ENCODE results near the gene RFX6. TPM values are rescaled to one million over a fixed set of nuclear protein-coding genes. Genes with fewer than 3 reads are reported as not detected.

The RFX6 gene
- polyA plus RNA-seq, 2 donors = 0.01 TPM; not detected in 1

DNA sequence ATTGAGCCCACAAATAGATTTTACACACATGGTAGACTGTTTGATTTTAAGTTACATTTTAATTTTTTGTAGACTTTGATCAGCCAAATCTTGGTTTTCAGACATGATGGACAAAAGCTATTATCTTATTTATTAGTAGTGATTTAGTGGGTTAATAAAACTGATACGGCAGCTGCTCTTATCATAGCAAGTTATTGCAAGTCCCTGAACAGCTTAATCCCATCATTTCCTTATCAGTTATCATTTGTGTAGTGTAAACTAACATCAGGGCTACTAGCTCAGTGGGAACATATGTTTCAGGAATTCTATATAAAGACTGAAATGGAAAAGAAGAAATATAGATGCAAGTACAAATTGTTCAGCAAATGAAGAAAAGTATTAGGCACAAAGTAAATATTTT lies 10.9 kb downstream of the RFX6 start:
- no peak overlapping the region for H3K4me3 ChIP-seq (ENCODE audit: low read depth in 1 of 2, low read length in 2 of 2)
- no peaks in the 10 kb centered on the region for H3K9me3 ChIP-seq (ENCODE audit: control insufficient read depth in 2 of 2, insufficient read depth in 1 of 2, low read depth in 1 of 2, low read length in 1 of 2)
- WGBS, 2 donors = 29 to 40% methylated on average over 1 of the region's 1 CpG
- no peak overlapping the region for H3K27ac ChIP-seq (ENCODE audit: low read depth in 2 of 2, low read length in 1 of 2)
- H3K27me3 ChIP-seq (ENCODE audit: control insufficient read depth in 1 of 2, insufficient read depth in 2 of 2, low read length in 2 of 2) = no peaks in the 10 kb centered on the region
- no peaks in the 10 kb centered on the region for H3K36me3 ChIP-seq (ENCODE audit: control insufficient read depth in 2 of 2, insufficient read depth in 2 of 2, low read length in 1 of 2)
- no peaks in the 10 kb centered on the region for H3K4me1 ChIP-seq (ENCODE audit: control insufficient read depth in 2 of 2, insufficient read depth in 2 of 2, low read length in 1 of 2)

DNA sequence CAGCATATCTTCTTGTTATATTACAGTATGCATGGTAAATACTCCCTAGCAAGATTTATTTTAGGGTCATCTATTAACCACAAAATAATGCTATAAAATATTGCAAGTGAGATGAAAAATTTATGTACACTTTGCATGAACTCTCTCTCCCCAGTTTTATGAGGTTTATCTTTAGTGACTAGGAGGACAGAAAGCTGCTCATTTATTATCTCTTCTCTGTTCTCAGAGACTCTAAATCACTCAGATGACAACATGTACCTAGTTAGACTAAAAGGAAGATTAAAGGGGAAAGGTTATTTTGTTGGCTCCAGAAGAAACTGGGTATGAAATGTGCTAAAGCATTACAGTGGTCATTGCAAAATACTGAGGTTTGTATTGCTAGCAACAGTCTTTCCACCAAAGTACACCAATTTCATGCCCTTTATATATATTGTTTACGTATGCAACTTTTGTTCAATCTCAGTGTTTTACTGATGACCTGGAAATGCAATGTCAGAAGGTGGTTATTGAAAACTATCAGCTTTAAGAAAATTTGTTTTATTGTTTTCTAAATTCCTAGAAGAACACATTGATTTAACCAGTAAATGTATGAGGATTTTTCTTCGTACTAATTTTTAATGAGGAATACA lies 11.8 kb downstream of the RFX6 start:
- WGBS, 2 donors = 88 to 90% methylated on average over 2 of the region's 2 CpGs

DNA sequence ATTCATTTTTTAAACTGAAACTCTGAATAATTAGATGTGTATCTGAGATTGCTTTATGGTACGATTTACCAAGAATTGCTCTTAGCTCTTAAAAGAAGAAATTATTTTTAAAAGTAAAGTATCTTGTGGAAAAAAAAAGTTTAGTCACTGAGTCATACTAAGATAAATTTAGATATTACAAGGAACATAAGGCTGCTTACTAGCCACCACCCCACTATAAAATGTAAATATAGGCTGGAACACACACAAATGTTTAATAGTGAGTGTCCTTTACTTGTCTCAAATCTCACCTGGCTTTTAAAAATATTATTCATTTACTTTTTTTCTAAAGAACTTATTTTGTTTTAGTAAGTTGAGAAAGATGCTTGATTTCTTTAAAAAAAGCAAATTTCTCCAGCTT lies 17.6 kb downstream of the RFX6 start:
- 77 to 81% methylated on average over 1 of the region's 1 CpG for WGBS, 2 donors
- Histone ChIP-seq H3K27me3 (ENCODE audit: control insufficient read depth in 1 of 2, insufficient read depth in 2 of 2, low read length in 2 of 2) (no peaks in the 10 kb centered on the region), H3K9me3 (ENCODE audit: control insufficient read depth in 2 of 2, insufficient read depth in 1 of 2, low read depth in 1 of 2, low read length in 1 of 2) (no peaks in the 10 kb centered on the region), H3K36me3 (ENCODE audit: control insufficient read depth in 2 of 2, insufficient read depth in 2 of 2, low read length in 1 of 2) (no peaks in the 10 kb centered on the region), H3K4me1 (ENCODE audit: control insufficient read depth in 2 of 2, insufficient read depth in 2 of 2, low read length in 1 of 2) (no peaks in the 10 kb centered on the region), H3K27ac (ENCODE audit: low read depth in 2 of 2, low read length in 1 of 2) (no peak overlapping the region), H3K4me3 (ENCODE audit: low read depth in 1 of 2, low read length in 2 of 2) (no peak overlapping the region)

More for the DNA sequence above, 11.8 kb downstream of the RFX6 start:
- no peaks in the 10 kb centered on the region for H3K36me3 ChIP-seq (ENCODE audit: control insufficient read depth in 2 of 2, insufficient read depth in 2 of 2, low read length in 1 of 2)
- H3K9me3 ChIP-seq (ENCODE audit: control insufficient read depth in 2 of 2, insufficient read depth in 1 of 2, low read depth in 1 of 2, low read length in 1 of 2) = no peaks in the 10 kb centered on the region
- H3K27me3 ChIP-seq (ENCODE audit: control insufficient read depth in 1 of 2, insufficient read depth in 2 of 2, low read length in 2 of 2) = no peaks in the 10 kb centered on the region
- no peak overlapping the region for H3K27ac ChIP-seq (ENCODE audit: low read depth in 2 of 2, low read length in 1 of 2)
- H3K4me3 ChIP-seq (ENCODE audit: low read depth in 1 of 2, low read length in 2 of 2) = no peak overlapping the region
- no peaks in the 10 kb centered on the region for H3K4me1 ChIP-seq (ENCODE audit: control insufficient read depth in 2 of 2, insufficient read depth in 2 of 2, low read length in 1 of 2)

DNA sequence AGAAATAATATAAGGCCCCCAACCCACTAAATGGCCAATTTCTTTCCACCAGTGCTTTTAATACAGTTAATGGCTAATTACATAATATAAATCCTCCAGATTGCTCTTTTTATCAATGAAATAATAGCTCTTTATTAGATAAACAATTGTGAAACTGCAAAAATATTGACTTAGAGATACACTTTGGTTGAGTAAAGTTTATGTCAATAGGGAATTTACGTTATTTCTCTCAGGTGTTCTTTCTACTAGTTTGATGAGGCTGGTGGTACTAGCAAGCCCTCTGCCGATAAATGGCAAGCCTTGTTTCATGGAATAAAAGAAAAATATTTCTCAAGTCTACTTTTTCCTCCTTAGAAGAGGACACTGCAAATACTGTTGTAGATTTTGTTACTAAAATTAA lies 18.9 kb downstream of the RFX6 start:
- no peaks in the 10 kb centered on the region for H3K27me3 ChIP-seq (ENCODE audit: control insufficient read depth in 1 of 2, insufficient read depth in 2 of 2, low read length in 2 of 2)
- H3K36me3 ChIP-seq (ENCODE audit: control insufficient read depth in 2 of 2, insufficient read depth in 2 of 2, low read length in 1 of 2) = no peaks in the 10 kb centered on the region
- WGBS, 2 donors = 54 to 57% methylated on average over 2 of the region's 2 CpGs
- H3K9me3 ChIP-seq (ENCODE audit: control insufficient read depth in 2 of 2, insufficient read depth in 1 of 2, low read depth in 1 of 2, low read length in 1 of 2) = no peaks in the 10 kb centered on the region
- H3K4me1 ChIP-seq (ENCODE audit: control insufficient read depth in 2 of 2, insufficient read depth in 2 of 2, low read length in 1 of 2) = no peaks in the 10 kb centered on the region
- H3K27ac ChIP-seq (ENCODE audit: low read depth in 2 of 2, low read length in 1 of 2) = no peak overlapping the region
- no peak overlapping the region for H3K4me3 ChIP-seq (ENCODE audit: low read depth in 1 of 2, low read length in 2 of 2)

DNA sequence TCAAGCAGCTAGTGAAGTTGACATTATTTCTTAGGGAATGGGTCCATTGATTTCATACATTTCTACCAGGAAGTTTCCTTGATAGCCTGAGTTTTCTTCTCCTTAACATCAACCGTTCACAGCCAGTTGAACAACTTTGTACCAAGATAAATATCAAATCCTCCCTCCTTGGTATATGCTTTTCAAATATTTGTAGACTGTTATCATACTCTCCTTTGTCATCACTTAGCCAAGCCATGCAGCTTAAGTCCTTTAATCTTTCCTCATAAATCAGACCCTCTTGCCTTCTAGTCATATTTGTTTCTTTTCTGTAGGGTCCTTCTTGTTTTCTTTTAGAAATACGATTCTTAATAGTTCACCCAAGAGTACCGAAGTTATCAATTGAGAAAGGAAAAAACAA lies 25.6 kb downstream of the RFX6 start:
- Histone ChIP-seq H3K9me3 (ENCODE audit: control insufficient read depth in 2 of 2, insufficient read depth in 1 of 2, low read depth in 1 of 2, low read length in 1 of 2) (no peaks in the 10 kb centered on the region), H3K4me3 (ENCODE audit: low read depth in 1 of 2, low read length in 2 of 2) (no peak overlapping the region), H3K36me3 (ENCODE audit: control insufficient read depth in 2 of 2, insufficient read depth in 2 of 2, low read length in 1 of 2) (no peaks in the 10 kb centered on the region), H3K27ac (ENCODE audit: low read depth in 2 of 2, low read length in 1 of 2) (no peak overlapping the region), H3K4me1 (ENCODE audit: control insufficient read depth in 2 of 2, insufficient read depth in 2 of 2, low read length in 1 of 2) (no peaks in the 10 kb centered on the region), H3K27me3 (ENCODE audit: control insufficient read depth in 1 of 2, insufficient read depth in 2 of 2, low read length in 2 of 2) (no peaks in the 10 kb centered on the region)
- WGBS, 2 donors = 26 to 31% methylated on average over 3 of the region's 3 CpGs

DNA sequence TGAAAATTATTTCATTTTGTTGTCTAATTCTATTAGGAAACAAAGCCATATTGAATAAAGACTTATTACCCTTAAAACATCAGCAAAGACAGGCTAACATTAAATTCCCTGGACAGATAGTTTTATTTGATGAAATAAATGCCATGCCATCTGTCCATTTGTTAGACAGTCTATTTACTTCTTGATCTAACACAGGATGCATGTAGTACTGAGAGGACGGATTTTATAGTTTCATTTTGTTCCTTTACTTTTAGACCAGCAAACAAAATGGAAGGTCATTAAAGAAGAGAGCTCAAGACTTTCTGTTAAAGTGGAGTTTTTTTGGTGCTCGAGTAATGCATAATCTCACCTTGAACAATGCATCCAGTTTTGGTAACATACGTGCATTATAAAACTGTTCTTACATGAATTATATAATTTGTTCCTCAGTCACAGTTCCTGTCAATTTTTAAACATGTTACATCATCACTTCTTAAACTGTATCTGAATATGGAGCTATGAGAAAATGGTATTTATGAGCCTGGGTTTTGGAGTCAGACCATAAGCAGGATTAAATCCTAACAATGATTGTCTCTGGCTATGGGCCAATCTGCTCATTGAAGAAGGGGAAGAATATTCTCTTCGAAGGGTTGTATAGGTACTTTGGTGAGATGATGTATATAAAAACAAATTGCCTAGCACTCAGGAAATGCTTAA lies 46.0 kb downstream of the RFX6 start:
- no peaks in the 10 kb centered on the region for H3K9me3 ChIP-seq (ENCODE audit: control insufficient read depth in 2 of 2, insufficient read depth in 1 of 2, low read depth in 1 of 2, low read length in 1 of 2)
- 54 to 56% methylated on average over 4 of the region's 4 CpGs for WGBS, 2 donors
- no peaks in the 10 kb centered on the region for H3K36me3 ChIP-seq (ENCODE audit: control insufficient read depth in 2 of 2, insufficient read depth in 2 of 2, low read length in 1 of 2)
- H3K4me3 ChIP-seq (ENCODE audit: low read depth in 1 of 2, low read length in 2 of 2) = no peak overlapping the region
- H3K27me3 ChIP-seq (ENCODE audit: control insufficient read depth in 1 of 2, insufficient read depth in 2 of 2, low read length in 2 of 2) = no peaks in the 10 kb centered on the region
- no peaks in the 10 kb centered on the region for H3K4me1 ChIP-seq (ENCODE audit: control insufficient read depth in 2 of 2, insufficient read depth in 2 of 2, low read length in 1 of 2)
- no peak overlapping the region for H3K27ac ChIP-seq (ENCODE audit: low read depth in 2 of 2, low read length in 1 of 2)

DNA sequence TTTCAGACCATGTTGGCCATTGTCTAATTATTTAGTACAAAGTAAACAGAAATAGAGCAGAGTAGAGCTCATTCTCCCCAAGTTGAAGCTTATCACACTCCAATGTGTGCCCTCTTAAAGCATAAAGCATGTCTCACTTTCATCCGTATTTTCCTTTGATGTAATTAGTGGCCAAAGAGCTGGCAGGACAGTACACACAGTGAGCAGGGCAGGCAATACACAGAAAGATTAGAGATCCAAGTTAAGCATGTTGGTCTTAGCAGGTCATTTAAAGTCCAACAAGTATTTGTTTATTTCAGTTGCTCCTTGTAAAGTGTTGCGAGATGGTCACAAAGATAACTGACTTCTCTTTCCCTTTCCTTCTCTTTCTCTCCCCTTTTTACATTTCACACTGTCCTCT lies 47.2 kb downstream of the RFX6 start:
- no peaks in the 10 kb centered on the region for H3K9me3 ChIP-seq (ENCODE audit: control insufficient read depth in 2 of 2, insufficient read depth in 1 of 2, low read depth in 1 of 2, low read length in 1 of 2)
- H3K36me3 ChIP-seq (ENCODE audit: control insufficient read depth in 2 of 2, insufficient read depth in 2 of 2, low read length in 1 of 2) = no peaks in the 10 kb centered on the region
- H3K27me3 ChIP-seq (ENCODE audit: control insufficient read depth in 1 of 2, insufficient read depth in 2 of 2, low read length in 2 of 2) = no peaks in the 10 kb centered on the region
- H3K4me1 ChIP-seq (ENCODE audit: control insufficient read depth in 2 of 2, insufficient read depth in 2 of 2, low read length in 1 of 2) = no peaks in the 10 kb centered on the region
- no peak overlapping the region for H3K4me3 ChIP-seq (ENCODE audit: low read depth in 1 of 2, low read length in 2 of 2)
- H3K27ac ChIP-seq (ENCODE audit: low read depth in 2 of 2, low read length in 1 of 2) = no peak overlapping the region
- WGBS, 2 donors = 40 to 41% methylated on average over 2 of the region's 2 CpGs

DNA sequence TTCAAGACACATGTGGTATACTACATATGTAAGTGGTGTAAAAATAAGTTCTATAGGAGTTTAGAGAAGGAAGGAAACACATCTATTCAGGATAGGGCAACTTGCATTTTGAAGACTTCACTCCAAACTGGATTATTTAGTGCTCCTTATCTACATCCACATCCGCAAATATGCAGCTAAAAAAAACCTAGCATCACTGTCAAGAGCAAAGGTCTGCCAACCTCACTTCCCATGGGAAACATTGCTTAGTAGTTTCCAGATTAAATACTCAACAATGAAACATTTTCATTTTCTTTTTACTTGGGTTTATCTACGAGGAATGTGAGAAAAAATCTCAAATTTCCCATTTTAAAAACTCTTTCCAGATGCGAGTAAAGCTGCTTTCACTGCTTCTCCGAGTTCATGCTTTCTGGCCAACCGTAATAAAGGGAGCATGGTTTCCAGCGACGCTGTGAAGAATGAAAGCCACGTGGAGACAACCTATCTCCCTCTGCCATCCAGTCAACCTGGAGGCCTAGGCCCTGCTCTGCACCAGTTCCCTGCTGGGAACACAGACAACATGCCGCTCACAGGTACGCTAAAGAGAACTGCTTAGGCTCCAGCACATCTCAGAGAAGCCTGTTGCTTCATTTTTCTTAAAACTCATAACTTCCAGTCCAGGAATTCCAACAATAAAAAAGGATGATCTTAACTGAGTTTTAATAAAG lies 48.2 kb downstream of the RFX6 start:
- no peak overlapping the region for H3K4me3 ChIP-seq (ENCODE audit: low read depth in 1 of 2, low read length in 2 of 2)
- no peaks in the 10 kb centered on the region for H3K27me3 ChIP-seq (ENCODE audit: control insufficient read depth in 1 of 2, insufficient read depth in 2 of 2, low read length in 2 of 2)
- WGBS, 2 donors = 70 to 79% methylated on average over 10 of the region's 10 CpGs
- no peak overlapping the region for H3K27ac ChIP-seq (ENCODE audit: low read depth in 2 of 2, low read length in 1 of 2)
- H3K4me1 ChIP-seq (ENCODE audit: control insufficient read depth in 2 of 2, insufficient read depth in 2 of 2, low read length in 1 of 2) = no peaks in the 10 kb centered on the region
- no peaks in the 10 kb centered on the region for H3K36me3 ChIP-seq (ENCODE audit: control insufficient read depth in 2 of 2, insufficient read depth in 2 of 2, low read length in 1 of 2)
- H3K9me3 ChIP-seq (ENCODE audit: control insufficient read depth in 2 of 2, insufficient read depth in 1 of 2, low read depth in 1 of 2, low read length in 1 of 2) = no peaks in the 10 kb centered on the region

DNA sequence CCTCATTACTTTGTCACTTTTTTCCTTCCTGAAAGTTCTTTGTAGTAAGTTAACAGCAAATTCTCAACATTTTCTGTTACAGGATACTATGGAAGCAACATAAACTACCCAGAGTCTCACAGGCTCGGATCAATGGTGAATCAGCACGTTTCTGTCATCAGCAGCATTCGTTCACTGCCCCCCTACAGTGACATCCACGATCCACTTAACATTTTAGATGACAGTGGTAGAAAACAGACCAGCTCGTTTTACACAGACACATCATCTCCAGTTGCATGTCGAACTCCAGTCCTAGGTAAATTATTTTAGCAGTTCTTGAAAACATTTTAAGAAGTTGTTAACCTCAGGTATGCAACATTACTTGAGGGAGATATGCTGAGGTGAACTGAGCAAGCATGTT lies 51.6 kb downstream of the RFX6 start:
- Histone ChIP-seq H3K4me1 (ENCODE audit: control insufficient read depth in 2 of 2, insufficient read depth in 2 of 2, low read length in 1 of 2) (no peaks in the 10 kb centered on the region), H3K27ac (ENCODE audit: low read depth in 2 of 2, low read length in 1 of 2) (no peak overlapping the region), H3K36me3 (ENCODE audit: control insufficient read depth in 2 of 2, insufficient read depth in 2 of 2, low read length in 1 of 2) (no peaks in the 10 kb centered on the region), H3K27me3 (ENCODE audit: control insufficient read depth in 1 of 2, insufficient read depth in 2 of 2, low read length in 2 of 2) (no peaks in the 10 kb centered on the region), H3K9me3 (ENCODE audit: control insufficient read depth in 2 of 2, insufficient read depth in 1 of 2, low read depth in 1 of 2, low read length in 1 of 2) (no peaks in the 10 kb centered on the region), H3K4me3 (ENCODE audit: low read depth in 1 of 2, low read length in 2 of 2) (no peak overlapping the region)
- 47 to 52% methylated on average over 6 of the region's 6 CpGs for WGBS, 2 donors

All from esophagus (tissue), 2 donors.